NB4 (cell line): ENCODE data around the gene APOL2.

Experiments
- DNase-seq: peaks from one replicate; pipeline ENCODE4 v3.0.0; 2010; ENCODE audit warnings: low read depth
- H3K4me3 ChIP-seq: one replicate; pipeline ENCODE4 v1.5.1; 2011; ENCODE audit warnings: mild to moderate bottlenecking, low read depth, low read length, moderate library complexity
- CTCF ChIP-seq: IDR thresholded peaks from one replicate; pipeline ENCODE4 v1.5.1; 2012; ENCODE audit warnings: low read depth, low read length
- MAX ChIP-seq: IDR thresholded peaks from 2 replicates; pipeline ENCODE4 v1.6.1; 2011; ENCODE audit warnings: low read depth, low read length
- MYC ChIP-seq: IDR thresholded peaks from 2 replicates; pipeline ENCODE4 v1.6.1; 2011; ENCODE audit warnings: low read depth, low read length
- POLR2A ChIP-seq: IDR thresholded peaks from 2 replicates; pipeline ENCODE4 v1.6.1; 2011; ENCODE audit warnings: mild to moderate bottlenecking; ENCODE audit not compliant: insufficient read length; ENCODE audit errors: extremely low read depth

The APOL2 gene

GRCh38 chr22:36221799-36222751, 17.3 kb downstream of the APOL2 start:
- no peak overlapping the region for H3K4me3 ChIP-seq
- TF ChIP-seq MAX: no peak
- TF ChIP-seq CTCF: peak; percentile 73
- no peak for TF ChIP-seq MYC
- TF ChIP-seq POLR2A: no peak
- DNase-seq: peak; percentile 48

- no peak for DNase-seq
- TF ChIP-seq MAX (no peak), CTCF (no peak), POLR2A (no peak), MYC (no peak)
- H3K4me3 ChIP-seq: no peak overlapping the region
Observed at GRCh38 chr22:36220451-36220921, 18.8 kb downstream of the APOL2 start.

GRCh38 chr22:36218648-36219193, 20.6 kb downstream of the APOL2 start:
- TF ChIP-seq POLR2A: no peak
- no peak for TF ChIP-seq MYC
- no peak for TF ChIP-seq MAX
- TF ChIP-seq CTCF: no peak
- no peak overlapping the region for H3K4me3 ChIP-seq
- peak; percentile 16 for DNase-seq

GRCh38 chr22:36215981-36216380, 23.3 kb downstream of the APOL2 start:
- H3K4me3 ChIP-seq: no peak overlapping the region
- DNase-seq: no peak
- TF ChIP-seq POLR2A: no peak

GRCh38 chr22:36213586-36213985, 25.7 kb downstream of the APOL2 start:
- DNase-seq: no peak
- H3K4me3 ChIP-seq: no peak overlapping the region
- TF ChIP-seq MYC: no peak
- no peak for TF ChIP-seq POLR2A
- TF ChIP-seq MAX: no peak
- TF ChIP-seq CTCF: no peak

- no peak for TF ChIP-seq CTCF
- TF ChIP-seq POLR2A: no peak
- TF ChIP-seq MYC: no peak
- no peak for TF ChIP-seq MAX
- DNase-seq: peak; percentile 61
- no peak overlapping the region for H3K4me3 ChIP-seq
Observed at GRCh38 chr22:36212901-36213300, 26.4 kb downstream of the APOL2 start.
